Right lobe of liver (tissue), 4 donors: Measurements from ENCODE around the gene CPNE4.

Source experiments
- CTCF ChIP-seq, 4 donors: fragments of 200-600 bp in 3 of 4; fragments of 450-650 bp in 1 of 4; IDR thresholded peaks; one replicate each; pipeline versions ENCODE4 v1.5.1 to v1.8.0; 2016 to 2022; ENCODE audit warnings: antibody characterized with exemption in 4 of 4, mild to moderate bottlenecking in 2 of 4
- POLR2A ChIP-seq: fragments of 450-650 bp; IDR thresholded peaks from one replicate; pipeline ENCODE4 v1.6.1; 2017; ENCODE audit warnings: antibody characterized with exemption, mild to moderate bottlenecking
- donor health status: DM: no; HTN: no; CAD: no.
- donor health status: DM: no; HTN: no; CAD: no.
- donor health status: DM: no; HTN: yes; CAD: no.

GRCh38 chr3:131846296-131846924 lies 188.4 kb downstream of the CPNE4 start:
- TF ChIP-seq CTCF (IDR thresholded peaks at IDR 0.05) (no peak), POLR2A (no peak)
